Gastrocnemius medialis (tissue), 4 donors: ENCODE measurements around the gene RNF114.

Source experiments
- POLR2A ChIP-seq, 2 donors: fragments of 450-650 bp; IDR thresholded peaks; one replicate each; pipeline ENCODE4 v1.6.1; 2017; ENCODE audit warnings: antibody characterized with exemption in 2 of 2, mild to moderate bottlenecking in 2 of 2, moderate library complexity in 2 of 2
- TF ChIP-seq, protein P1 (sequence below), 5 experiments: fragments of 450-650 bp in 3 of 5; fragments of 200-600 bp in 2 of 5; sonication (generic) in 2 of 5; IDR thresholded peaks in 4 of 5; conservative IDR thresholded peaks in 1 of 5; 1 replicate in 4 of 5; 2 replicates in 1 of 5; pipeline ENCODE4 v1.5.1; 2016 to 2019; ENCODE audit warnings: antibody characterized with exemption in 5 of 5, mild to moderate bottlenecking in 3 of 5, moderate library complexity in 3 of 5

DNA sequence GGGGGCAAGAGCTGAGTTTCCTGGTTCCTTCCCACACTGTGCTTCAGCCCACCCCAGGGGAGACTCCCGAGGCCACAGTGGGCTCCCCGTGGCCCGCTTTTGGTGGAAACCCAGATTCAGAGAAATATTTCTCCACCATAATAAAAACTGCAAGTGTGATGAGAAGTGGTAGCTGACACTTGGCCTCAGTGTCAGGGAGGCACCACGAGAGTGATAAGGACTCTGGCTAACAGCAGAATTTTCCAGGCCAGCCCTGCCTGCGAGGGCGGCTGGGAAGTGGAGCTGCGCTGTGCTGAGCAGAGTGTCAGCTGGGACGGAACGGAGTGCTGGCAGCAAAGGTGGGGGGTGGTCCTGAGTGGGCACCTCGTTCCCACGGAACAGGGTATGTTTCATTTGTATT is 43.4 kb upstream of the RNF114 start:
- no peak for TF ChIP-seq POLR2A (IDR thresholded peaks at IDR 0.05)
- TF ChIP-seq, protein P1, sequence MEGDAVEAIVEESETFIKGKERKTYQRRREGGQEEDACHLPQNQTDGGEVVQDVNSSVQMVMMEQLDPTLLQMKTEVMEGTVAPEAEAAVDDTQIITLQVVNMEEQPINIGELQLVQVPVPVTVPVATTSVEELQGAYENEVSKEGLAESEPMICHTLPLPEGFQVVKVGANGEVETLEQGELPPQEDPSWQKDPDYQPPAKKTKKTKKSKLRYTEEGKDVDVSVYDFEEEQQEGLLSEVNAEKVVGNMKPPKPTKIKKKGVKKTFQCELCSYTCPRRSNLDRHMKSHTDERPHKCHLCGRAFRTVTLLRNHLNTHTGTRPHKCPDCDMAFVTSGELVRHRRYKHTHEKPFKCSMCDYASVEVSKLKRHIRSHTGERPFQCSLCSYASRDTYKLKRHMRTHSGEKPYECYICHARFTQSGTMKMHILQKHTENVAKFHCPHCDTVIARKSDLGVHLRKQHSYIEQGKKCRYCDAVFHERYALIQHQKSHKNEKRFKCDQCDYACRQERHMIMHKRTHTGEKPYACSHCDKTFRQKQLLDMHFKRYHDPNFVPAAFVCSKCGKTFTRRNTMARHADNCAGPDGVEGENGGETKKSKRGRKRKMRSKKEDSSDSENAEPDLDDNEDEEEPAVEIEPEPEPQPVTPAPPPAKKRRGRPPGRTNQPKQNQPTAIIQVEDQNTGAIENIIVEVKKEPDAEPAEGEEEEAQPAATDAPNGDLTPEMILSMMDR (IDR thresholded peaks at IDR 0.05 in 4 of 5, conservative IDR thresholded peaks at IDR 0.05 in 1 of 5) = no peak
